GM12892 (cell line): ENCODE measurements around the gene MAN2A1.

ENCODE experiments used
- DNase-seq: peaks from one replicate; pipeline ENCODE4 v3.0.0; 2011; ENCODE audit not compliant: insufficient read length
- FAIRE-seq: peaks from 2 replicates; lab custom pipeline; 2011; peaks lifted over from hg19 to GRCh38; lab: Jason Lieb, UNC
- POLR2A ChIP-seq: IDR thresholded peaks from 2 replicates; pipeline ENCODE4 v1.6.1; 2011; ENCODE audit warnings: low read depth, low read length, control low read depth
- POLR2AphosphoS5 ChIP-seq: IDR thresholded peaks from 2 replicates; pipeline ENCODE4 v1.6.1; 2011; ENCODE audit warnings: low read depth, low read length, control low read depth
- TAF1 ChIP-seq: IDR thresholded peaks from 2 replicates; pipeline ENCODE4 v1.6.1; 2011; ENCODE audit warnings: low read depth, mild to moderate bottlenecking, control low read depth, low read length, borderline replicate concordance

MAN2A1 gene

GRCh38 chr5:109838157-109838556 is 148.4 kb downstream of the MAN2A1 start:
- FAIRE-seq (no peak), DNase-seq (no peak)
- no peak for TF ChIP-seq TAF1
- TF ChIP-seq POLR2A, result no peak
- no peak for TF ChIP-seq POLR2AphosphoS5

DNA sequence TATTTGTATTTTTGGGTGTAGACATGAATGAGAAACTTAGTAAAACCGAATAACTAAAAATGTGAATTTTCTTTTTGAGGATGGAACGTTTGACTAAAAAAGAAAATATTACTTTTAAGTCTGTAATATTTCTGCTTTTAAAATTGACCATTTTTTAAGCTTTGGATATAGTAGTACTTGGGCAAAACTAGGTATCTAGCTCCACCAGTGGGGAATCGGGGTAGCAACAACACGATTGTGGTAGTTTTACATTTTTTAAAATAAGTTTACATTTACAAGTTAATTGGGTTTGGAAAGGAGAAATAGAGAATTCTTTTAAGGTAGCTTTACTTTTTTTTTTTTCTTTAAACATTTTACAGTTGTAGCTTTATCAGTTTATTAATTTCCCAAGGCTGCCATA is 154.4 kb downstream of the MAN2A1 start:
- TF ChIP-seq TAF1 (no peak), POLR2A (no peak), POLR2AphosphoS5 (no peak)
- no peak for DNase-seq
- no peak for FAIRE-seq

GRCh38 chr5:109844695-109845094 is 155.0 kb downstream of the MAN2A1 start:
- no peak for TF ChIP-seq POLR2AphosphoS5
- TF ChIP-seq TAF1, result no peak
- TF ChIP-seq POLR2A, result no peak
- FAIRE-seq, result no peak
- no peak for DNase-seq

DNA sequence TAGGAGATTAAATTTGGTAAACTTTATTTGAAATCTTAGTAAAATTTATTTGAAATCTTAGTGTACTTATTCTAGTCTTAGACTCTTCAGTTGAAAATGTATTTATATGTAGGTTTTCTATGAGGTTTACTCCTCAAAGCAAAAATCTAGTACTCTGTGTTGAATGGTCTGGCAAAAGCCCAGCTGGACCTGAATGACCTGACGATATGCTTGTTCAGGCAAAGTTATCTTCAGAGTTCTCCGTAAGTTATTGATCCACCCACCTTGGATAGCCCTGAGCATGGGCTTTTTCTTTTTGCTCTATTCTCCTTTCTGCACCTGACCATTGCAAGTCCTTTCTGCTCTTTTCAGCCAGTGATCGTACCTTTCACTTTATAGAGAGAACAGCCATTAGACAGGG is 158.4 kb downstream of the MAN2A1 start:
- no peak for TF ChIP-seq TAF1
- TF ChIP-seq POLR2AphosphoS5, result no peak
- TF ChIP-seq POLR2A, result no peak
- FAIRE-seq, result no peak
- DNase-seq, result no peak

GRCh38 chr5:109849478-109850088 is 159.9 kb downstream of the MAN2A1 start:
- FAIRE-seq (no peak), DNase-seq (no peak)
- TF ChIP-seq TAF1 (no peak), POLR2A (no peak), POLR2AphosphoS5 (no peak)

DNA sequence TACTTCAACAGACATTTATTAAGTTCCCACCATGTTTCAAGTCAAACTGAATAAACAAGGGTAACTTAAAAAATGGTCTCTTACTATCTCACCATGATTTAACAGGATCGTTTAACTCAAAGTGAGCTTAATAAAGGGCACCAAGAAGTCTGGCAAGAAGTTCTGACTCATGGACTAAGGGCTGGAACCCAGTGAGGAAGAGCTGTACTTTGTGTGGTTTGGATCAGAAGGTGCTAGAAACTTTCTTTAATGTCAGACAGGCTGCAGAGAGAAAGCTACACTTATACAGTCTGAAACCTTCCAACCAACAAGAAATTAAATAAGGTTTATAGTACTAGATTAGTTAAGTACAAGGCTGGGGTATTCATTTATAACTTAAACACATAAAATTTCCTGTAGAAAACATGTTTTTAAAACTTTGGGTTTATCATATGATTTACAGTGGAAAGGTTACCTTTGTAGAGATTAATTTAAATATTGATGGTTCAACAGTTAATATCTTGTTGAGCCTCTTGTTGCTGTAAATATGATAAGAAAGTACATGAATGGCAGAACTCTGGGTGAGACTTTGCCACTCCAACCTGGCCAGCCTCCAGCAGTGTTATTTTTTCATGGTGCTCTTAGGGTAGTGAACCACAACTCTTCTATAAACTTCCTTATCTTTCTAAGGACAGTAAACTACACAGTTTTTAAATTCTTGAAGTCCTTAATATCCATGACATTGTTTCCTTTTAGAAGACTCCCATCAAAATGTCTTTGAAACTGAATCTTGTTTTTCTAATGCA is 162.8 kb downstream of the MAN2A1 start:
- DNase-seq, result no peak
- TF ChIP-seq POLR2AphosphoS5 (no peak), POLR2A (no peak)
- no peak for FAIRE-seq

DNA sequence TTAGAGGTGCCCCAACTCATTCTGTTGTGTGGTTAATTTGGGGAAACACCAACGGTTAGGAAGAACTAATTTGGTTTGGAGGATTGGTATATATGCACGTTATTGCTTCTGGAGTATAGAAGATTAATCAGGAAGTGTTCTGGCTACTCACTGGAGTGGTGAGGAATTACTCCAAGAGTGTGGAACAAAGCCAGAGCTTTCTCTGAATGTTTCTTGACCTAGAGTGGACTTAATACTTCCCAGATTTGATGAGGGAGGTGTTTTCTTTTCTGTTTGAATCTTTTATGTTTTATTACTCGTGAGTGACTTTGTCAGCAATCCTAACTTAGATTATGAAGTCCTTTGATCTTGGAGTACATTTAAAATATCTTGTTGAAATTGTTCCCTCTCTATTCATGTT is 163.7 kb downstream of the MAN2A1 start:
- DNase-seq (no peak), FAIRE-seq (no peak)
- TF ChIP-seq TAF1 (no peak), POLR2AphosphoS5 (no peak), POLR2A (no peak)

DNA sequence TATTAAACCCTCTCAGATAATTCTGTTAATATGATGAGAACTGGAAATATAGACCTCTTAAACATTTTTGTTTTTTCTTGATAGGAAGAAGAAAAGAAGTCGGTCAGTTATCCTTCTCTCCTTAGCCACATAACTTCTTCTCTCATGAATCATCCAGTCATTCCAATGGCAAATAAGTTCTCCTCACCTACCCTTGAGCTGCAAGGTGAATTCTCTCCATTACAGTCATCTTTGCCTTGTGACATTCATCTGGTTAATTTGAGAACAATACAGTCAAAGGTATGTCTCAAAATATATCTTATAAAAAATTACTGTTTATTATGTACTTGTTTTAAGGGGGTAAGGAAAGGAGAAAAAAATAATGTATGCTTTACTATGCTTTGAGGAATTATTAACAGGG is 165.3 kb downstream of the MAN2A1 start:
- no peak for DNase-seq
- no peak for FAIRE-seq
- no peak for TF ChIP-seq TAF1
- no peak for TF ChIP-seq POLR2A
- TF ChIP-seq POLR2AphosphoS5, result no peak

DNA sequence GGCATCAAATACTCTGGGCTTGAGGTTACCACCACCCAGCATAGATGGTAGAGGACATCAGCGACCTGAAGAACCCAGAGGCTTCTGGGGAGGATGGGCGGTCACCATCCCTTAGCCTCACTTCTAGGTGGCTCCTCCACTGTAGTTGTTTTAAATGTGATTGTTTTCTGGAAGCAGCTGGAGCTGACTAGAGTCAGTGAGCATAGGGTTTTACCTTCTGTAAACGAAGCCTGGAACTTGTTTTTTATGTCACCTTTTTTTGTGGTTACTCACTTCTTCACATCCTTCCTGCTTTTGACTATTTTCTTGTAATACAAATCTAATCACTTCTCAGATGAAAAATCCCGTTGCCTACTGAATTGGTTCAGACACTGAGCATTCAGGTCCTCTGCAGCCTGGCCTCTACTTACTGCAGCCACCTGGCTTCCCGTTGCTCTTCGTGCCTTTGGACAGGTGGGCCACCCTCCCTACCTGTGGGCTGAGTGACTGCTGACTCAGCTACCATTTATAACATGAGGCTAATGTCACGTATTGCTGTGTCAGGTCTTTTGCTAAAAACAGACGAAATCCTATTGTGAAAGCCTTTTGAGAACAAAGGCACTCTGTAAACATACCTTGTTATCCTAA is 167.8 kb downstream of the MAN2A1 start:
- FAIRE-seq (no peak), DNase-seq (no peak)
- TF ChIP-seq POLR2A (no peak), POLR2AphosphoS5 (no peak), TAF1 (no peak)

- no peak for DNase-seq
- no peak for FAIRE-seq
- no peak for TF ChIP-seq POLR2AphosphoS5
- no peak for TF ChIP-seq POLR2A
- no peak for TF ChIP-seq TAF1
Measured at GRCh38 chr5:109859537-109859936, 169.8 kb downstream of the MAN2A1 start.

DNA sequence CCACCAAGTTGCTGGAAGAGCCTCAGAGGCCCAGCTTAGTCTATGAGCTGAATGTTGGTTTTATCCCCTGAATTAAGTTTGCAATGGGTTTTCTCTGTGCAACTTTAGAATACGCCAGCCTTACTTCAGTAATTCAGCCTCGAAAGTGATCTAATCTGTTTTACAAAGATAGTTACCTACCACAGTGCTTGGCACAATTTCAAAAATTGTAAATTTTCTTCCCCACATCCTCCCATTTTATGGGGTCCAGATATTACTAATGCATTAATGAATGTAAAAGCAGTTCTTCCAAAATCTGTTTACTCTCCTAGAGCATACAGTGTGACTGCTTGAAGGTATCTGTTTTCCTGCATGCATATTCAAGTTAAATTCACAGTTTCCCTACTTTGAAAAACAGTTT is 172.6 kb downstream of the MAN2A1 start:
- FAIRE-seq, result no peak
- TF ChIP-seq POLR2A (no peak), TAF1 (no peak), POLR2AphosphoS5 (no peak)

More for the DNA sequence above, 172.6 kb downstream of the MAN2A1 start:
- DNase-seq, result no peak
